HG03439 (cell line): ENCODE results near the gene NUMB.

Experiments
- ATAC-seq: cut with Tn5 transposase; IDR thresholded peaks from one replicate; pipeline ENCODE4 v1.9.1; 2021; ENCODE audit warnings: mild to moderate bottlenecking, moderate library complexity; ENCODE audit not compliant: unreplicated experiment

The NUMB gene

GRCh38 chr14:73249564-73250316 is 208.6 kb downstream of the NUMB start:
- ATAC-seq: no peak

- ATAC-seq: no peak
Measured at GRCh38 chr14:73249108-73249507, 209.2 kb downstream of the NUMB start.

GRCh38 chr14:73248108-73248868 is 210.1 kb downstream of the NUMB start:
- ATAC-seq: peak; percentile 43

GRCh38 chr14:73246387-73247150 is 211.8 kb downstream of the NUMB start:
- ATAC-seq: no peak

GRCh38 chr14:73245480-73246325 is 212.6 kb downstream of the NUMB start:
- peak; percentile 45 for ATAC-seq

GRCh38 chr14:73244541-73245290 is 213.6 kb downstream of the NUMB start:
- ATAC-seq: no peak

GRCh38 chr14:73243748-73244147 is 214.6 kb downstream of the NUMB start:
- ATAC-seq: no peak

- no peak for ATAC-seq
Measured at GRCh38 chr14:73243341-73243740, 215.0 kb downstream of the NUMB start.

GRCh38 chr14:73242357-73242901 is 215.9 kb downstream of the NUMB start:
- ATAC-seq: no peak

- ATAC-seq: no peak
Measured at GRCh38 chr14:73241481-73242165, 216.7 kb downstream of the NUMB start.

GRCh38 chr14:73240816-73241480 is 217.4 kb downstream of the NUMB start:
- ATAC-seq: no peak

GRCh38 chr14:73239393-73240241 is 218.7 kb downstream of the NUMB start:
- ATAC-seq: no peak

- ATAC-seq: no peak
Measured at GRCh38 chr14:73238941-73239340, 219.4 kb downstream of the NUMB start.

GRCh38 chr14:73238424-73238852 is 219.9 kb downstream of the NUMB start:
- ATAC-seq: no peak

GRCh38 chr14:73237786-73238423 is 220.4 kb downstream of the NUMB start:
- no peak for ATAC-seq

GRCh38 chr14:73237219-73237785 is 221.0 kb downstream of the NUMB start, which contains the start of gene PAPLN:
Gene PAPLN (plus strand): TSS chr14:73237506. CDS start chr14:73239779, 2,273 bp downstream.
- no peak for ATAC-seq
